Brain microvascular endothelial cell (primary cell): ENCODE results near the gene NSD1.
A peak's percentile ranks its signal among the peaks of the same experiment; 100 is the strongest.
"Not testable (repeated sequence)": the region's sequence is repeated elsewhere in the genome, so short reads cannot be mapped to it uniquely, and the experiment has no call there.

Experiments used
- DNase-seq: peaks from one replicate; pipeline ENCODE4 v3.0.0-alpha.2; 2020
- H3K27ac ChIP-seq: fragments of 250-450 bp; sonication (Bioruptor Pico); 2 replicates; pipeline ENCODE4 v1.5.1; 2020; ENCODE audit warnings: mild to moderate bottlenecking, moderate library complexity
- H3K27me3 ChIP-seq: fragments of 250-450 bp; sonication (Bioruptor Pico); replicated peaks from 2 replicates; pipeline ENCODE4 v1.5.1; 2020; ENCODE audit warnings: mild to moderate bottlenecking
- H3K36me3 ChIP-seq: fragments of 250-450 bp; sonication (Bioruptor Pico); replicated peaks from 2 replicates; pipeline ENCODE4 v1.5.1; 2020; ENCODE audit warnings: mild to moderate bottlenecking
- H3K4me3 ChIP-seq: 2 replicates; pipeline ENCODE4 v1.5.1; 2011; ENCODE audit warnings: low read depth, mild to moderate bottlenecking, control low read depth, low read length, moderate library complexity
- in situ Hi-C: cut with HindIII; loops from 2 replicates; pipeline ENCODE4 v1.10.0; 2017; ENCODE audit warnings: low sequenced_read_pairs, low pct_ligation_motif_present
- TF ChIP-seq, protein P1 (sequence below): IDR thresholded peaks from 2 replicates; pipeline ENCODE4 v1.5.1; 2011; ENCODE audit warnings: low read depth, mild to moderate bottlenecking, moderate library complexity, low read length, control low read depth, inconsistent platforms; ENCODE audit errors: missing control alignments

The NSD1 gene

DNA sequence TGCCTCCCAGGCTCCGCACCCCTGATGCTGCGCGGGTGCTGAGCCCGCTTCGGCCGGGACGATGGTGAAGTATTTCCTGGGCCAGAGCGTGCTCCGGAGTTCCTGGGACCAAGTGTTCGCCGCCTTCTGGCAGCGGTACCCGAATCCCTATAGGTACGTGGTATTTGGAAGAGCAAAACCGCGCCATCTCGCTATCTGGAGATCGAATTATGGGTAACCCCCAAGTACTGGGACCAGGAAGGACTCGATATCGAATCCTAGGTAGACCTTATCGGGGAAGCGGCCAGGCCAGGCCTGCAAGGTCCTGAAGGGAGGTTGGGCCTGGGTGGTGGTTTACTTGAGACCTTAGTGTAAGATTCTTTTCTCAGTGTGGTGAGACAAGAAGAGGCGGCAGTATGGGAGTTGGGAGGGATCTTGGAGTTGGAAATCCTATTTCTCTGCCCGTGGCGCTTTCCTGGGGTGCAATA is 170.4 kb downstream of the NSD1 start:
- Histone ChIP-seq H3K36me3 (peaks cover 29% of the 10 kb centered on the region), H3K27me3 (no peaks in the 10 kb centered on the region), H3K27ac (peak overlapping the region; percentile 78), H3K4me3 (peak overlapping the region; percentile 97)
- TF ChIP-seq, protein P1, sequence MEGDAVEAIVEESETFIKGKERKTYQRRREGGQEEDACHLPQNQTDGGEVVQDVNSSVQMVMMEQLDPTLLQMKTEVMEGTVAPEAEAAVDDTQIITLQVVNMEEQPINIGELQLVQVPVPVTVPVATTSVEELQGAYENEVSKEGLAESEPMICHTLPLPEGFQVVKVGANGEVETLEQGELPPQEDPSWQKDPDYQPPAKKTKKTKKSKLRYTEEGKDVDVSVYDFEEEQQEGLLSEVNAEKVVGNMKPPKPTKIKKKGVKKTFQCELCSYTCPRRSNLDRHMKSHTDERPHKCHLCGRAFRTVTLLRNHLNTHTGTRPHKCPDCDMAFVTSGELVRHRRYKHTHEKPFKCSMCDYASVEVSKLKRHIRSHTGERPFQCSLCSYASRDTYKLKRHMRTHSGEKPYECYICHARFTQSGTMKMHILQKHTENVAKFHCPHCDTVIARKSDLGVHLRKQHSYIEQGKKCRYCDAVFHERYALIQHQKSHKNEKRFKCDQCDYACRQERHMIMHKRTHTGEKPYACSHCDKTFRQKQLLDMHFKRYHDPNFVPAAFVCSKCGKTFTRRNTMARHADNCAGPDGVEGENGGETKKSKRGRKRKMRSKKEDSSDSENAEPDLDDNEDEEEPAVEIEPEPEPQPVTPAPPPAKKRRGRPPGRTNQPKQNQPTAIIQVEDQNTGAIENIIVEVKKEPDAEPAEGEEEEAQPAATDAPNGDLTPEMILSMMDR: no peak
- no peak for DNase-seq
- in situ Hi-C loops: loop anchor here (25.0 kb wide), 1 partner anchor 133 kb away; the partner anchor contains the start of genes GRK6 and PRR7

DNA sequence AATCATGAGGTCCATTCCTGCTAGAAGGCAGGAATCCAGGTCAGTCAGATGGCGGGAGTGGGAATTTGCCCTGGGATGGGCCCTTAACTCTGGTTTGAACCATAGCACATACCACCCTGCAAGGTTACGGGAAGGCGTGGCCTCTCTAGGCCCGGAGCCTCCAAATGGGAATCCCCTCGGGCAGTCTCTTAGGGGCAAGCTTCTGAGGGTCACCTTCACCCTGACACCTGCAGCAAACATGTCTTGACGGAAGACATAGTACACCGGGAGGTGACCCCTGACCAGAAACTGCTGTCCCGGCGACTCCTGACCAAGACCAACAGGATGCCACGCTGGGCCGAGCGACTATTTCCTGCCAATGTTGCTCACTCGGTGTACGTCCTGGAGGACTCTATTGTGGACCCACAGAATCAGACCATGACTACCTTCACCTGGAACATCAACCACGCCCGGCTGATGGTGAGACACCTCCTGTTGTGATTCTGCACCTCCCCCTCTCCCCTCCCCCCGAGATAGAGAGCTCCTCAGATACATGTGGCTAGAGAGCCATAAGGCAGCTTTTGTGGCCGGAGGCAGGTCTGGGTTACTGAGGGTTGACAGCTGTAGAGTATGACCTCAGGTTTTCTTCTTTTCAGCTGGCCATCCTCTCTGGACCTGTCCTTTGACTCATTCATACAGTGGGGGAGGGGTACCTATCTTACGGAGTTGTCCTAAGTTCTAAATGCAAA is 171.0 kb downstream of the NSD1 start:
- H3K36me3 ChIP-seq: peaks cover 29% of the 10 kb centered on the region
- H3K27me3 ChIP-seq: no peaks in the 10 kb centered on the region
- DNase-seq: no peak
- H3K27ac ChIP-seq: peak overlapping the region; percentile 78
- in situ Hi-C loops: loop anchor here (25.0 kb wide), 1 partner anchor 133 kb away; the partner anchor contains the start of genes GRK6 and PRR7
- TF ChIP-seq, protein P1: no peak
- peak overlapping the region; percentile 97 for H3K4me3 ChIP-seq

DNA sequence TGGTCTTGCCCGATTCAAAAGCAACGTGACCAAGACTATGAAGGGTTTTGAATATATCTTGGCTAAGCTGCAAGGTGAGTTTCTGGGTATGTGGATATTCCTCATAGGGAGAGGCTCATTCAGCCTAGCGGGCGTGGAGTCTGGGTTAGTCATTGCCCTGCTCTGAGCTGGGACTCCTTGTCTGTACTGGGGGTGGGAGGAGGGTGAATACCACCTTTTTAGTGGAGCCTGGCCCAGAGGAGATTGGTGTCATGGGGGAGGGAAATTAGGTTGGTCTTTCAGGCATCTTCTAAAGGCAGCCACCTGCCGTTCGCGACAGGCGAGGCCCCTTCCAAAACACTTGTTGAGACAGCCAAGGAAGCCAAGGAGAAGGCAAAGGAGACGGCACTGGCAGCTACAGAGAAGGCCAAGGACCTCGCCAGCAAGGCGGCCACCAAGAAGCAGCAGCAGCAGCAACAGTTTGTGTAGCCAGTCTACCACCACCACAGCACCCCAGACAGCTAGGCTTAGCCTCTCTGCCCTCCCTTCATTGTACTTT is 172.6 kb downstream of the NSD1 start:
- H3K27me3 ChIP-seq, DNase-seq, H3K4me3 ChIP-seq, H3K27ac ChIP-seq: not testable (repeated sequence)
- in situ Hi-C loops: loop anchor here (25.0 kb wide), 1 partner anchor 131 kb away; the partner anchor contains the start of genes GRK6 and PRR7
- H3K36me3 ChIP-seq: peaks cover 29% of the 10 kb centered on the region

DNA sequence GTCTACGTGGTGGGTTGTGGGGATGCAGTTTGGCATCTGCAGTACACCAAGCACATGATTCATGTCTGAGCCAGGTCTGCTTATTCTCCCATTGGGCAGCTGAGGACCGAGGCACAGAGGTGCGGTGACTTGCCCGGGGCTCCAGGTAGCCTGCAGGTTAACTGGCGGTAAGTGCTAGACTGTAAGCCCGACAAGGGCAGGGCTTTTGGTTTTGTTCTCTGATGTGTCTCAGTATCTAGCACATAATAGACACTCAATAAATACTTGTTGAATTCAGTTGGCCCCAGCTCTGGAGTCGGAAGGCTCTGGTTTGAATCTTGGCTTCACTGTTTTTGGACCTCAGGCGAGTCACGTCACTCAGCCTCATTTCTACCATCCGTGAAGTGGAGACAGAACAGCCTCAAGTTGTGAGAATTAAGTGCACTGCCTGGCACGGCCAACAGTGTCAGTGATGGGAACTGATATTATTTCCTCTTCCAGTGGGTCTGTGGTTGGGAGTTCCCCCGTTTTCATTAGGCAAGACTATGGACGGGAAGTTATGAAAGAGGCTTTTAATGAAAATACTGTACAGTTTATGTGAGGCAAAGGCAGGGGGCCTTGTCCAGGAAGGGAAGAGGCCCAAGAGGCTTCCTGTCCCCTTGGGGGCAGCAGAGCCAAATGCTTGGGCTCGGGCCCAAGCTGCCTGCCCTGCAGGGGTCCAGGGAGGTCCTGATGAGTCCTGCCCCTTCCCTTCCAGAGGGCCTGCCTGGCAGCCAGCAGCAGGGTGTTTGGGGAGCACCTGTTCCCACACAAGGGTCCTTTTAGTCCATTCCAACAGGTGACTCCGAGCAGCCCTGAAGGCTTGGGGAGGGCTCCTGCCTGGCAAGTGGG is 173.3 kb downstream of the NSD1 start:
- Histone ChIP-seq H3K27ac (peak overlapping the region; percentile 62), H3K36me3 (peaks cover 23% of the 10 kb centered on the region), H3K27me3 (no peaks in the 10 kb centered on the region), H3K4me3 (no peak overlapping the region)
- DNase-seq: peak; percentile 33
- in situ Hi-C loops: loop anchor here (25.0 kb wide), 1 partner anchor 130 kb away; the partner anchor contains the start of genes GRK6 and PRR7
- TF ChIP-seq, protein P1: no peak

DNA sequence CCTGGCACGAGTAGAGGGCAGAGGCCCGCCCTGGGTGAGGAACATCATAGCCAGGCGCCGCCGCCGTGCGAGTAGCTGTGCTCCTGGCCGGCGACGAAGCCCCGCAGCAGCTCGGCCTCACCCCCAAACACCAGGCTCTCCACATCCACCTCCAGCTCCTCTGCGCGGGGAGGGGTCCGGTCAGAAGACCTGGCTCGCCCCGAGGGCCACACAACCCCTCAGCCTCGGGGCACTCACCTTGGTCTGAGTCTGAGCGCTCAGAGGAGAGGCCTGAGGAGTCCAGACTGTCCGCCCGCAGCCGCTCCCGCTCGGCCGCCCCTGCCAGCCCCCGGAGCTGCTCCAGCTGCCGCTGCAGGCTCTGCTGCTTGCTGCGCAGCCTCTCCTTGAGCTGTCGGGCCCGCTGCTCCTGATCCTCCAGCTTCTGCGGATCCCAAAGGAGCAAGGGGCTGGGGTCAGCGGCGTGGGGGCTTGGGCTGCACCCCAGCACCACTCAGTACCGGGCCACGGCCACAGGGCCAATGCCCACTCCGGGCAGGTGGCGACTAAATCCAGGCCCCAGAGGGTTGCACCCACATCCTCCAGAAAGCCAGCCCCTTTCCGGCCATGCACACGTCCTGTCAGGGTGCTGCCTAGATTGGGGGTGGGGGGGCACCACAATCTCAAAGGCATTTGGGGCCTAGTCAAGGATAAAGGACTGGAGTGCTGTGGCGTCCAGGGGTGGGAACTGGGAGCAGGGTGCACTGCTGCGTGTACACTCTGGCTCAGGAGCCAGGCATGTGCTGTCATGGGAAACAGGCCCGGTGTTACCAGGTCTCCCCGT is 174.2 kb downstream of the NSD1 start:
- TF ChIP-seq, protein P1: no peak
- H3K27ac ChIP-seq: peak overlapping the region; percentile 43
- H3K27me3 ChIP-seq: no peaks in the 10 kb centered on the region
- H3K4me3 ChIP-seq: no peak overlapping the region
- peaks cover 23% of the 10 kb centered on the region for H3K36me3 ChIP-seq
- in situ Hi-C loops: loop anchor here (25.0 kb wide), 1 partner anchor 130 kb away; the partner anchor contains the start of genes GRK6 and PRR7
- DNase-seq: no peak
